Measurements from ENCODE around the gene HEXIM1.

HEXIM1 gene

GRCh38 chr17:45190503-45191255 is 42.4 kb downstream of the HEXIM1 start:
- Histone ChIP-seq H3K4me1 (ENCODE audit: control insufficient read depth in 2 of 2, insufficient read depth in 1 of 2, low read depth in 1 of 2, low read length in 2 of 2) (no peaks in the 10 kb centered on the region), H3K27ac (replicated peaks; ENCODE audit: low read length) (no peak overlapping the region), H3K23ac (ENCODE audit: low read depth, low read length, poor library complexity) (no peak overlapping the region), H2BK120ac (ENCODE audit: low read depth, low read length) (no peak overlapping the region), H3K14ac (ENCODE audit: low read length) (no peak overlapping the region), H3K27me3 (ENCODE audit: control insufficient read depth in 3 of 3, insufficient read depth in 3 of 3, low read depth in 1 of 3, low read length in 3 of 3) (peaks cover 0 to 3% (median 0%) of the 10 kb centered on the region in 3 experiments), H4K8ac (ENCODE audit: low read depth, low read length) (no peak overlapping the region), H2AK5ac (ENCODE audit: low read depth, low read length) (no peak overlapping the region), H4K91ac (ENCODE audit: low read depth, low read length, poor library complexity) (no peak overlapping the region), H3K9me3 (replicated peaks in 1 of 2; ENCODE audit: control insufficient read depth in 2 of 2, insufficient read depth in 1 of 2, low read depth in 1 of 2, low read length in 2 of 2) (peaks cover 0 to 6% of the 10 kb centered on the region in 2 donors), H3K79me1 (ENCODE audit: low read depth, low read length) (no peaks in the 10 kb centered on the region), H2BK15ac (ENCODE audit: low read length) (no peak overlapping the region), H3K9ac (ENCODE audit: low read depth, low read length, poor library complexity) (no peak overlapping the region), H2AFZ (ENCODE audit: low read length) (no peak overlapping the region), H2BK5ac (ENCODE audit: low read length) (no peak overlapping the region), H3K18ac (ENCODE audit: low read length) (no peak overlapping the region), H3K36me3 (replicated peaks in 1 of 2; ENCODE audit: control insufficient read depth in 2 of 2, insufficient read depth in 2 of 2, low read length in 2 of 2) (no peaks in the 10 kb centered on the region), H3K4ac (ENCODE audit: low read length) (no peak overlapping the region), H3K4me2 (ENCODE audit: insufficient read depth, low read length, poor library complexity, severe bottlenecking) (no peak overlapping the region), H2BK12ac (ENCODE audit: low read length) (no peak overlapping the region), H3K4me3 (ENCODE audit: low read length in 2 of 2) (no peak overlapping the region)
- DNase-seq (ENCODE audit: low spot score) = no peak
- WGBS, 2 donors (ENCODE audit: extremely low coverage in 2 of 2, insufficient read length in 2 of 2, insufficient replicate concordance in 1 of 2) = no CpG with 5 or more reads among the region's 11 CpGs

- Histone ChIP-seq H3K9me3 (replicated peaks in 1 of 2; ENCODE audit: control insufficient read depth in 2 of 2, insufficient read depth in 1 of 2, low read depth in 1 of 2, low read length in 2 of 2) (peaks cover 0 to 4% of the 10 kb centered on the region in 2 donors), H3K14ac (ENCODE audit: low read length) (no peak overlapping the region), H3K79me1 (ENCODE audit: low read depth, low read length) (no peaks in the 10 kb centered on the region), H4K91ac (ENCODE audit: low read depth, low read length, poor library complexity) (no peak overlapping the region), H3K23ac (ENCODE audit: low read depth, low read length, poor library complexity) (no peak overlapping the region), H4K8ac (ENCODE audit: low read depth, low read length) (no peak overlapping the region), H3K36me3 (replicated peaks in 1 of 2; ENCODE audit: control insufficient read depth in 2 of 2, insufficient read depth in 2 of 2, low read length in 2 of 2) (no peaks in the 10 kb centered on the region), H3K4me2 (ENCODE audit: insufficient read depth, low read length, poor library complexity, severe bottlenecking) (no peak overlapping the region), H3K18ac (ENCODE audit: low read length) (no peak overlapping the region), H2AFZ (ENCODE audit: low read length) (no peak overlapping the region), H3K27me3 (ENCODE audit: control insufficient read depth in 3 of 3, insufficient read depth in 3 of 3, low read depth in 1 of 3, low read length in 3 of 3) (no peaks in the 10 kb centered on the region), H3K9ac (ENCODE audit: low read depth, low read length, poor library complexity) (no peak overlapping the region), H3K4me1 (ENCODE audit: control insufficient read depth in 2 of 2, insufficient read depth in 1 of 2, low read depth in 1 of 2, low read length in 2 of 2) (peaks cover 6 to 10% of the 10 kb centered on the region in 2 donors), H2AK5ac (ENCODE audit: low read depth, low read length) (no peak overlapping the region), H2BK5ac (ENCODE audit: low read length) (no peak overlapping the region), H3K4me3 (ENCODE audit: low read length in 2 of 2) (no peak overlapping the region), H2BK12ac (ENCODE audit: low read length) (no peak overlapping the region), H3K27ac (replicated peaks; ENCODE audit: low read length) (no peak overlapping the region), H3K4ac (ENCODE audit: low read length) (no peak overlapping the region), H2BK120ac (ENCODE audit: low read depth, low read length) (no peak overlapping the region), H2BK15ac (ENCODE audit: low read length) (no peak overlapping the region)
- DNase-seq (ENCODE audit: low spot score) = no peak
Measured at GRCh38 chr17:45195424-45195823, 47.1 kb downstream of the HEXIM1 start.

GRCh38 chr17:45197108-45197507 is 48.8 kb downstream of the HEXIM1 start:
- Histone ChIP-seq H2AFZ (ENCODE audit: low read length) (peak overlapping the region; percentile 82), H3K9me3 (replicated peaks in 1 of 2; ENCODE audit: control insufficient read depth in 2 of 2, insufficient read depth in 1 of 2, low read depth in 1 of 2, low read length in 2 of 2) (peaks cover 0 to 1% of the 10 kb centered on the region in 2 donors), H2BK120ac (ENCODE audit: low read depth, low read length) (no peak overlapping the region), H3K9ac (ENCODE audit: low read depth, low read length, poor library complexity) (no peak overlapping the region), H3K4ac (ENCODE audit: low read length) (no peak overlapping the region), H2BK12ac (ENCODE audit: low read length) (no peak overlapping the region), H3K36me3 (replicated peaks in 1 of 2; ENCODE audit: control insufficient read depth in 2 of 2, insufficient read depth in 2 of 2, low read length in 2 of 2) (no peaks in the 10 kb centered on the region), H3K4me2 (ENCODE audit: insufficient read depth, low read length, poor library complexity, severe bottlenecking) (no peak overlapping the region), H3K4me1 (ENCODE audit: control insufficient read depth in 2 of 2, insufficient read depth in 1 of 2, low read depth in 1 of 2, low read length in 2 of 2) (peaks cover 6 to 13% of the 10 kb centered on the region in 2 donors), H3K23ac (ENCODE audit: low read depth, low read length, poor library complexity) (no peak overlapping the region), H4K8ac (ENCODE audit: low read depth, low read length) (no peak overlapping the region), H3K27me3 (ENCODE audit: control insufficient read depth in 3 of 3, insufficient read depth in 3 of 3, low read depth in 1 of 3, low read length in 3 of 3) (no peaks in the 10 kb centered on the region), H2AK5ac (ENCODE audit: low read depth, low read length) (no peak overlapping the region), H3K79me1 (ENCODE audit: low read depth, low read length) (no peaks in the 10 kb centered on the region), H2BK5ac (ENCODE audit: low read length) (no peak overlapping the region), H3K27ac (replicated peaks; ENCODE audit: low read length) (peak overlapping the region; percentile 83), H3K14ac (ENCODE audit: low read length) (no peak overlapping the region), H3K4me3 (ENCODE audit: low read length in 2 of 2) (no peak overlapping the region), H4K91ac (ENCODE audit: low read depth, low read length, poor library complexity) (no peak overlapping the region), H3K18ac (ENCODE audit: low read length) (no peak overlapping the region), H2BK15ac (ENCODE audit: low read length) (no peak overlapping the region)
- no CpG with 5 or more reads among the region's 6 CpGs for WGBS, 2 donors (ENCODE audit: extremely low coverage in 2 of 2, insufficient read length in 2 of 2, insufficient replicate concordance in 1 of 2)
- no peak for DNase-seq (ENCODE audit: low spot score)

- no peak overlapping the region for H2AK5ac ChIP-seq (ENCODE audit: low read depth, low read length)
- no peak overlapping the region for H4K91ac ChIP-seq (ENCODE audit: low read depth, low read length, poor library complexity)
- H3K27ac ChIP-seq (replicated peaks; ENCODE audit: low read length) = peak overlapping the region; percentile 83
- H3K23ac ChIP-seq (ENCODE audit: low read depth, low read length, poor library complexity) = peak overlapping the region; percentile 70
- H3K4me1 ChIP-seq (ENCODE audit: control insufficient read depth in 2 of 2, insufficient read depth in 1 of 2, low read depth in 1 of 2, low read length in 2 of 2) = peaks cover 6 to 13% of the 10 kb centered on the region in 2 donors
- WGBS, 2 donors (ENCODE audit: extremely low coverage in 2 of 2, insufficient read length in 2 of 2, insufficient replicate concordance in 1 of 2) = no CpG with 5 or more reads among the region's 16 CpGs
- no peak overlapping the region for H3K4me3 ChIP-seq (ENCODE audit: low read length in 2 of 2)
- H2BK120ac ChIP-seq (ENCODE audit: low read depth, low read length) = no peak overlapping the region
- H3K4me2 ChIP-seq (ENCODE audit: insufficient read depth, low read length, poor library complexity, severe bottlenecking) = no peak overlapping the region
- H2BK5ac ChIP-seq (ENCODE audit: low read length) = no peak overlapping the region
- peak; percentile 90 for DNase-seq (ENCODE audit: low spot score)
- no peak overlapping the region for H3K14ac ChIP-seq (ENCODE audit: low read length)
- H2BK15ac ChIP-seq (ENCODE audit: low read length) = peak overlapping the region; percentile 41
- peaks cover 0 to 1% of the 10 kb centered on the region in 2 donors for H3K9me3 ChIP-seq (replicated peaks in 1 of 2; ENCODE audit: control insufficient read depth in 2 of 2, insufficient read depth in 1 of 2, low read depth in 1 of 2, low read length in 2 of 2)
- H3K4ac ChIP-seq (ENCODE audit: low read length) = no peak overlapping the region
- no peaks in the 10 kb centered on the region for H3K36me3 ChIP-seq (replicated peaks in 1 of 2; ENCODE audit: control insufficient read depth in 2 of 2, insufficient read depth in 2 of 2, low read length in 2 of 2)
- H2AFZ ChIP-seq (ENCODE audit: low read length) = peak overlapping the region; percentile 82
- H4K8ac ChIP-seq (ENCODE audit: low read depth, low read length) = no peak overlapping the region
- peak overlapping the region; percentile 84 for H3K18ac ChIP-seq (ENCODE audit: low read length)
- no peak overlapping the region for H2BK12ac ChIP-seq (ENCODE audit: low read length)
- H3K27me3 ChIP-seq (ENCODE audit: control insufficient read depth in 3 of 3, insufficient read depth in 3 of 3, low read depth in 1 of 3, low read length in 3 of 3) = no peaks in the 10 kb centered on the region
- H3K9ac ChIP-seq (ENCODE audit: low read depth, low read length, poor library complexity) = no peak overlapping the region
- H3K79me1 ChIP-seq (ENCODE audit: low read depth, low read length) = no peaks in the 10 kb centered on the region
Measured at GRCh38 chr17:45197555-45198334, 49.5 kb downstream of the HEXIM1 start.

All from neuronal stem cell (in vitro differentiated cells).